ENCODE measurements around the gene KLK2.

DNA sequence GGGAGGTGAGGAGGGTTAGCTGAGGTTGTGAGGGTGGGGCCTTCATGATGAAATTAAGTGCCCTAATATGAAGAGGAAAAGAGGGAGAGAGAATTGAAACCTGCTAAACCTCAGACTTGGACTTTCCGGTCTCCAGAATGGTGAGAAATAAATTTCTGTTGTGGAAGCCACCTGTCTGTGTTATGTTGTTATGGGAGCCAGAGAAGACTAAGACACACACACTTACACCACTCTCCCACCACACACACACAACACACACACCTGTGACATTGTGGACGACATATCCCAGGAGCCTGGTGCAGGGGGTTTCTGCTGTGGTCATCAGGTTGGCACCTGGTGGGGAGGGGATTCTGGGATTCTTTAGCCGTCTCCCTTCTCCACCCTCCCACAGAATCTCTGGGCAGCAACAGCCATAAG lies 24.0 kb downstream of the KLK2 start:
- TF ChIP-seq, protein P1, sequence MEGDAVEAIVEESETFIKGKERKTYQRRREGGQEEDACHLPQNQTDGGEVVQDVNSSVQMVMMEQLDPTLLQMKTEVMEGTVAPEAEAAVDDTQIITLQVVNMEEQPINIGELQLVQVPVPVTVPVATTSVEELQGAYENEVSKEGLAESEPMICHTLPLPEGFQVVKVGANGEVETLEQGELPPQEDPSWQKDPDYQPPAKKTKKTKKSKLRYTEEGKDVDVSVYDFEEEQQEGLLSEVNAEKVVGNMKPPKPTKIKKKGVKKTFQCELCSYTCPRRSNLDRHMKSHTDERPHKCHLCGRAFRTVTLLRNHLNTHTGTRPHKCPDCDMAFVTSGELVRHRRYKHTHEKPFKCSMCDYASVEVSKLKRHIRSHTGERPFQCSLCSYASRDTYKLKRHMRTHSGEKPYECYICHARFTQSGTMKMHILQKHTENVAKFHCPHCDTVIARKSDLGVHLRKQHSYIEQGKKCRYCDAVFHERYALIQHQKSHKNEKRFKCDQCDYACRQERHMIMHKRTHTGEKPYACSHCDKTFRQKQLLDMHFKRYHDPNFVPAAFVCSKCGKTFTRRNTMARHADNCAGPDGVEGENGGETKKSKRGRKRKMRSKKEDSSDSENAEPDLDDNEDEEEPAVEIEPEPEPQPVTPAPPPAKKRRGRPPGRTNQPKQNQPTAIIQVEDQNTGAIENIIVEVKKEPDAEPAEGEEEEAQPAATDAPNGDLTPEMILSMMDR (conservative IDR thresholded peaks at IDR 0.05; ENCODE audit: low read length): no peak
- TF ChIP-seq EZH2phosphoT487 (IDR thresholded peaks at IDR 0.05; ENCODE audit: borderline replicate concordance): no peak

Measured in Loucy (cell line).